OCI-LY1 (cell line): Measurements from ENCODE around the gene PLEKHM3.

Source experiments
- H2AFZ ChIP-seq: fragments of 200-600 bp; sonication (generic), shearing (Covaris generic); 2 replicates; pipeline ENCODE4 v1.6.0; 2014; ENCODE audit warnings: antibody characterized with exemption, mild to moderate bottlenecking, low read length
- H3F3A ChIP-seq: fragments of 200-600 bp; sonication (generic), shearing (Covaris generic); 2 replicates; pipeline ENCODE4 v1.6.0; 2014; ENCODE audit warnings: mild to moderate bottlenecking, antibody characterized with exemption, low read length, moderate library complexity; ENCODE audit not compliant: insufficient read depth
- H3K27ac ChIP-seq: fragments of 200-600 bp; sonication (generic); 2 replicates; pipeline ENCODE4 v1.5.1; 2014; ENCODE audit warnings: low read length, mixed run types, mild to moderate bottlenecking, low read depth; ENCODE audit not compliant: poor library complexity, severe bottlenecking
- H3K27me3 ChIP-seq: fragments of 200-600 bp; sonication (generic); 2 replicates; pipeline ENCODE4 v1.6.0; 2014; ENCODE audit warnings: antibody characterized with exemption, mild to moderate bottlenecking, low read length, moderate library complexity; ENCODE audit not compliant: insufficient read depth
- H3K36me3 ChIP-seq: fragments of 200-600 bp; sonication (generic); 2 replicates; pipeline ENCODE4 v1.6.1; 2014; ENCODE audit warnings: mild to moderate bottlenecking, antibody characterized with exemption, low read length, moderate library complexity, mixed read lengths; ENCODE audit not compliant: insufficient read depth
- H3K4me1 ChIP-seq: fragments of 200-600 bp; sonication (generic); 2 replicates; pipeline ENCODE4 v1.5.1; 2014; ENCODE audit warnings: mild to moderate bottlenecking, low read length, moderate library complexity; ENCODE audit not compliant: insufficient read depth, severe bottlenecking
- H3K4me2 ChIP-seq: fragments of 200-600 bp; sonication (generic), shearing (Covaris generic); 2 replicates; pipeline ENCODE4 v1.6.1; 2014; ENCODE audit warnings: low read length
- H3K4me3 ChIP-seq: fragments of 200-600 bp; sonication (generic); 2 replicates; pipeline ENCODE4 v1.5.1; 2014; ENCODE audit warnings: low read length, low read depth, mild to moderate bottlenecking, mixed read lengths; ENCODE audit not compliant: poor library complexity, severe bottlenecking
- H3K79me2 ChIP-seq: fragments of 200-600 bp; shearing (Covaris generic); 2 replicates; pipeline ENCODE4 v1.6.1; 2016; ENCODE audit warnings: mixed run types, low read length, mixed read lengths; ENCODE audit not compliant: insufficient read depth
- H3K9ac ChIP-seq: fragments of 200-600 bp; sonication (generic), shearing (Covaris generic); 2 replicates; pipeline ENCODE4 v1.6.1; 2014; ENCODE audit warnings: mild to moderate bottlenecking, low read length, mixed read lengths
- H3K9me2 ChIP-seq: fragments of 200-600 bp; sonication (generic), shearing (Covaris generic); 2 replicates; pipeline ENCODE4 v1.6.1; 2014; ENCODE audit warnings: low read depth, mild to moderate bottlenecking, low read length, mixed read lengths
- H3K9me3 ChIP-seq: fragments of 200-600 bp; shearing (Covaris generic); 2 replicates; pipeline ENCODE4 v1.6.1; 2014; ENCODE audit warnings: low read length, mixed read lengths
- H4K20me1 ChIP-seq: fragments of 200-600 bp; sonication (generic), shearing (Covaris generic); 2 replicates; pipeline ENCODE4 v1.6.0; 2016; ENCODE audit warnings: mild to moderate bottlenecking, low read length; ENCODE audit not compliant: insufficient read depth
- EZH2 ChIP-seq: fragments of 200-600 bp; sonication (generic), shearing (Covaris generic); IDR thresholded peaks from 2 replicates; pipeline ENCODE4 v1.8.0; 2017; ENCODE audit warnings: borderline replicate concordance, mixed run types, mild to moderate bottlenecking, antibody characterized with exemption, low read length, moderate library complexity, mixed read lengths
- TF ChIP-seq, protein P1 (sequence below): fragments of 200-600 bp; sonication (generic), shearing (Covaris generic); IDR thresholded peaks from 2 replicates; pipeline ENCODE4 v1.5.1; 2017; ENCODE audit warnings: mild to moderate bottlenecking, antibody characterized with exemption, low read length, moderate library complexity, mixed read lengths

The PLEKHM3 gene

GRCh38 chr2:208072250-208072892 lies 47.0 kb upstream of the PLEKHM3 start:
- TF ChIP-seq EZH2: no peak
- TF ChIP-seq, protein P1, sequence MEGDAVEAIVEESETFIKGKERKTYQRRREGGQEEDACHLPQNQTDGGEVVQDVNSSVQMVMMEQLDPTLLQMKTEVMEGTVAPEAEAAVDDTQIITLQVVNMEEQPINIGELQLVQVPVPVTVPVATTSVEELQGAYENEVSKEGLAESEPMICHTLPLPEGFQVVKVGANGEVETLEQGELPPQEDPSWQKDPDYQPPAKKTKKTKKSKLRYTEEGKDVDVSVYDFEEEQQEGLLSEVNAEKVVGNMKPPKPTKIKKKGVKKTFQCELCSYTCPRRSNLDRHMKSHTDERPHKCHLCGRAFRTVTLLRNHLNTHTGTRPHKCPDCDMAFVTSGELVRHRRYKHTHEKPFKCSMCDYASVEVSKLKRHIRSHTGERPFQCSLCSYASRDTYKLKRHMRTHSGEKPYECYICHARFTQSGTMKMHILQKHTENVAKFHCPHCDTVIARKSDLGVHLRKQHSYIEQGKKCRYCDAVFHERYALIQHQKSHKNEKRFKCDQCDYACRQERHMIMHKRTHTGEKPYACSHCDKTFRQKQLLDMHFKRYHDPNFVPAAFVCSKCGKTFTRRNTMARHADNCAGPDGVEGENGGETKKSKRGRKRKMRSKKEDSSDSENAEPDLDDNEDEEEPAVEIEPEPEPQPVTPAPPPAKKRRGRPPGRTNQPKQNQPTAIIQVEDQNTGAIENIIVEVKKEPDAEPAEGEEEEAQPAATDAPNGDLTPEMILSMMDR: peak; percentile 74
- no peaks in the 10 kb centered on the region for H4K20me1 ChIP-seq
- H3K4me2 ChIP-seq: no peak overlapping the region
- H3K27me3 ChIP-seq: no peaks in the 10 kb centered on the region
- H3K27ac ChIP-seq: no peak overlapping the region
- H3K4me3 ChIP-seq: no peak overlapping the region
- no peaks in the 10 kb centered on the region for H3F3A ChIP-seq
- H3K36me3 ChIP-seq: no peaks in the 10 kb centered on the region
- no peaks in the 10 kb centered on the region for H3K4me1 ChIP-seq
- no peaks in the 10 kb centered on the region for H3K9me2 ChIP-seq
- no peak overlapping the region for H3K9ac ChIP-seq
- H2AFZ ChIP-seq: no peak overlapping the region
- H3K9me3 ChIP-seq: no peaks in the 10 kb centered on the region
- no peaks in the 10 kb centered on the region for H3K79me2 ChIP-seq

DNA sequence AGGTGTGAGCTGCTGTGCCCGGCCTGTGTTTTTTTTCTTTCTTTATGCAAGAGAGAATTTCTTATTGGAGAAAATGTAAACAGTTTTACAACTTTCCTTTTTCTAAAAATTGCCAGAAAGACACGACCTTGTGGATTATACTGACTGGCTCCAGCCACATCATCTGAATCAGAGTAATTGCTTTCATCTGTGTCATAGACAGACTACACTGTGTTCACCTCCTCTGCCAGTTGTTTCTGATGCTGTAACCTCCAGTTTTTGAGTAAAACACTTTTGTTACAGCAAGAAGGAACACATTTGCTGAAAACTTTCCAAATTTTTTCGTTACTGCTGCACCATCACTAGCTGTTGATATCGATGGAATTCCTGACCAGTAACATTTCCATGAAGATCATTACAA lies 43.9 kb upstream of the PLEKHM3 start:
- H3K27ac ChIP-seq: no peak overlapping the region
- H3K36me3 ChIP-seq: no peaks in the 10 kb centered on the region
- no peak overlapping the region for H3K9ac ChIP-seq
- no peaks in the 10 kb centered on the region for H4K20me1 ChIP-seq
- H3K4me2 ChIP-seq: no peak overlapping the region
- no peak for TF ChIP-seq EZH2
- TF ChIP-seq, protein P1: no peak
- no peaks in the 10 kb centered on the region for H3F3A ChIP-seq
- no peaks in the 10 kb centered on the region for H3K27me3 ChIP-seq
- H3K79me2 ChIP-seq: no peaks in the 10 kb centered on the region
- no peak overlapping the region for H3K4me3 ChIP-seq
- no peak overlapping the region for H2AFZ ChIP-seq
- no peaks in the 10 kb centered on the region for H3K9me2 ChIP-seq
- H3K4me1 ChIP-seq: no peaks in the 10 kb centered on the region
- H3K9me3 ChIP-seq: no peaks in the 10 kb centered on the region

- Histone ChIP-seq H3K9ac (no peak overlapping the region), H3K27me3 (no peaks in the 10 kb centered on the region), H3K4me3 (no peak overlapping the region), H3K9me3 (no peaks in the 10 kb centered on the region), H4K20me1 (no peaks in the 10 kb centered on the region), H3K9me2 (no peaks in the 10 kb centered on the region), H3K36me3 (no peaks in the 10 kb centered on the region), H3K4me2 (no peak overlapping the region), H3F3A (no peaks in the 10 kb centered on the region), H2AFZ (no peak overlapping the region), H3K79me2 (no peaks in the 10 kb centered on the region), H3K27ac (no peak overlapping the region), H3K4me1 (no peaks in the 10 kb centered on the region)
- TF ChIP-seq, protein P1: no peak
- TF ChIP-seq EZH2: no peak
Measured at GRCh38 chr2:208066016-208066415, 40.7 kb upstream of the PLEKHM3 start.
